Fibroblast of skin of scalp (primary cell): ENCODE measurements around the gene RHEBL1.

Experiments
- DNase-seq: peaks from one replicate; pipeline ENCODE4 v3.0.0-alpha.2; 2013

RHEBL1 gene

GRCh38 chr12:49037111-49037946 is 32.5 kb downstream of the RHEBL1 start:
- DNase-seq, result no peak

- no peak for DNase-seq
Observed at GRCh38 chr12:49036029-49036428, 33.8 kb downstream of the RHEBL1 start.

GRCh38 chr12:49034286-49034622 is 35.5 kb downstream of the RHEBL1 start:
- DNase-seq, result no peak

GRCh38 chr12:49033611-49034285 is 36.0 kb downstream of the RHEBL1 start:
- no peak for DNase-seq

GRCh38 chr12:49032679-49033447 is 36.9 kb downstream of the RHEBL1 start:
- no peak for DNase-seq

- no peak for DNase-seq
Observed at GRCh38 chr12:49032276-49032675, 37.5 kb downstream of the RHEBL1 start.

- no peak for DNase-seq
Observed at GRCh38 chr12:49031573-49032161, 38.1 kb downstream of the RHEBL1 start.

GRCh38 chr12:49030714-49031572 is 38.8 kb downstream of the RHEBL1 start:
- no peak for DNase-seq

- no peak for DNase-seq
Observed at GRCh38 chr12:49030119-49030518, 39.7 kb downstream of the RHEBL1 start.

- DNase-seq, result no peak
Observed at GRCh38 chr12:49028666-49029275, 41.0 kb downstream of the RHEBL1 start.

GRCh38 chr12:49027846-49028555 is 41.8 kb downstream of the RHEBL1 start:
- no peak for DNase-seq

- no peak for DNase-seq
Observed at GRCh38 chr12:49026678-49027480, 42.9 kb downstream of the RHEBL1 start.

GRCh38 chr12:49026101-49026500 is 43.7 kb downstream of the RHEBL1 start:
- no peak for DNase-seq

GRCh38 chr12:49025463-49025862 is 44.3 kb downstream of the RHEBL1 start:
- DNase-seq, result no peak

GRCh38 chr12:49024543-49024942 is 45.2 kb downstream of the RHEBL1 start:
- no peak for DNase-seq

GRCh38 chr12:49023812-49024211 is 46.0 kb downstream of the RHEBL1 start:
- DNase-seq, result no peak

- DNase-seq, result no peak
Observed at GRCh38 chr12:49022558-49023178, 47.1 kb downstream of the RHEBL1 start.

GRCh38 chr12:49021292-49021915 is 48.4 kb downstream of the RHEBL1 start:
- no peak for DNase-seq

- no peak for DNase-seq
Observed at GRCh38 chr12:49020441-49020840, 49.3 kb downstream of the RHEBL1 start.
